Glutamatergic neuron (in vitro differentiated cells): ENCODE data around the gene CTBP2. TPM values are rescaled to one million over a fixed set of nuclear protein-coding genes. Genes with fewer than 3 reads are reported as not detected.

Experiments
- DNase-seq: peaks from one replicate; pipeline ENCODE4 v3.0.0; 2022
- H3K27ac Mint-ChIP-seq: one replicate; pipeline ENCODE4 v1.8.0; 2020; ENCODE audit warnings: mild to moderate bottlenecking, mixed read lengths, inconsistent platforms; ENCODE audit not compliant: unreplicated experiment
- H3K27me3 Mint-ChIP-seq: one replicate; pipeline ENCODE4 v1.8.0; 2020; ENCODE audit warnings: mild to moderate bottlenecking, moderate library complexity, mixed read lengths, inconsistent platforms; ENCODE audit not compliant: unreplicated experiment
- H3K36me3 Mint-ChIP-seq: one replicate; pipeline ENCODE4 v1.8.0; 2020; ENCODE audit warnings: mild to moderate bottlenecking, mixed read lengths, inconsistent platforms; ENCODE audit not compliant: unreplicated experiment
- H3K4me1 Mint-ChIP-seq: one replicate; pipeline ENCODE4 v1.8.0; 2020; ENCODE audit warnings: mild to moderate bottlenecking, low read depth, mixed read lengths, inconsistent platforms; ENCODE audit not compliant: unreplicated experiment
- H3K4me3 Mint-ChIP-seq: one replicate; pipeline ENCODE4 v1.8.0; 2020; ENCODE audit warnings: mild to moderate bottlenecking, mixed read lengths, inconsistent platforms; ENCODE audit not compliant: unreplicated experiment
- H3K9me3 Mint-ChIP-seq: one replicate; pipeline ENCODE4 v1.8.0; 2020; ENCODE audit warnings: mild to moderate bottlenecking, moderate library complexity, mixed read lengths, inconsistent platforms; ENCODE audit not compliant: unreplicated experiment
- CTCF ChIP-seq: fragments of 200-600 bp; sonication (generic); IDR thresholded peaks from one replicate; pipeline ENCODE4 v1.5.0; 2021; ENCODE audit not compliant: partially characterized antibody, unreplicated experiment
- total RNA-seq: library from RNA; stranded (reverse); fragmentation: NEBNext Ultra II Directional; extraction: Animal tissue kit (Norgen Biotek cat#: 25700); gene quantifications from one replicate; pipeline ENCODE4 v1.2.1, GENCODE V29; 2021; ENCODE audit not compliant: unreplicated experiment

The CTBP2 gene
- total RNA-seq, 1 donor from 2014 or later: 174 TPM

- no peak for DNase-seq
- Mint-ChIP-seq H3K27me3 (peaks cover 6% of the 10 kb centered on the region), H3K4me1 (peaks cover 57% of the 10 kb centered on the region), H3K9me3 (peaks cover 14% of the 10 kb centered on the region), H3K36me3 (peaks cover 15% of the 10 kb centered on the region), H3K27ac (peak overlapping the region; percentile 41), H3K4me3 (no peak overlapping the region)
- no peak for TF ChIP-seq CTCF
These were observed 53.8 kb downstream of the CTBP2 start for GRCh38 chr10:125106586-125106985.

- Mint-ChIP-seq H3K4me3 (no peak overlapping the region), H3K27me3 (peaks cover 6% of the 10 kb centered on the region), H3K4me1 (peaks cover 57% of the 10 kb centered on the region), H3K36me3 (peaks cover 15% of the 10 kb centered on the region), H3K27ac (peak overlapping the region; percentile 53), H3K9me3 (peaks cover 16% of the 10 kb centered on the region)
- DNase-seq: no peak
- TF ChIP-seq CTCF: no peak
These were observed 54.6 kb downstream of the CTBP2 start for GRCh38 chr10:125105706-125106255.

DNA sequence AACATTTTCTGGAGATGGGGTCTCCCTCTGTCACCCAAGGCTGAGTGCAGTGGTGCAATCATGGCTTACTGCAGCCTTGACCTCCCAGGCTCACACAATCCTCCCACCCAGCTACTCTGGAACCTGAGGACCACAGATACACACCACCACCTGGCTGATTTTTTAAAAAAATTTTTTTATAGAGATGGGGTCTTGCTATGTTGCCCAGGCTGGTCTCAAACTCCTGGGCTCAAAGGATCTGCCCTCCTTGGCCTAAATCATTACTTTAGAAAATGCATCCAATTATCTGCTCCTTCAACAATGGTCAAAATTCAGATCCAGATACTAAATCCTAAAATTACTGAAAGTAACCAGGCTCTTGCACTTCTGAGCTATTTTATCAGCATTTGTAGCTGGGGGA, 55.2 kb downstream of the CTBP2 start:
- Mint-ChIP-seq H3K4me3 (no peak overlapping the region), H3K36me3 (peaks cover 15% of the 10 kb centered on the region), H3K4me1 (peaks cover 56% of the 10 kb centered on the region), H3K27me3 (peaks cover 6% of the 10 kb centered on the region), H3K9me3 (peaks cover 16% of the 10 kb centered on the region), H3K27ac (peak overlapping the region; percentile 53)
- no peak for DNase-seq
- TF ChIP-seq CTCF: no peak

DNA sequence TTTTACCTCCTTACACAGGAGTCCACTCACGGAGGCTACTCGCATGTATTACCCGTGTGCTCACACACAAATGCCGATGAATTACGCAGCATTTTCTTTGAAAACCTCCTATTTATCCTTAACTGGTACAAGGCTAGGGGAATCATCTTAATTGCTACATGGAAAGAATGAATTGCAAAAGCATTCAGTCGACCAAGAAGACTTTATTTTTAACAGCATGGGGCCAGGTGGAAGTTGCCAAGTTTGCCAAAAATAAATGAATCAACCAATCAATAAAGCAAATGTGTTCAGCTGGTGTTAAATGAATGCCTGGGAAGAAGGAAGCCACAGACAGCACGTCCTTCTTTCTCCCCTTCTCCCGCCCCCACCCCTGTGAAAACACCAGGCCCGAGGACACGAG, 55.8 kb downstream of the CTBP2 start:
- H3K9me3 Mint-ChIP-seq: peaks cover 16% of the 10 kb centered on the region
- TF ChIP-seq CTCF: no peak
- peaks cover 62% of the 10 kb centered on the region for H3K4me1 Mint-ChIP-seq
- peaks cover 15% of the 10 kb centered on the region for H3K36me3 Mint-ChIP-seq
- peaks cover 7% of the 10 kb centered on the region for H3K27me3 Mint-ChIP-seq
- H3K27ac Mint-ChIP-seq: peak overlapping the region; percentile 53
- DNase-seq: no peak
- H3K4me3 Mint-ChIP-seq: peak overlapping the region; percentile 0

- H3K4me1 Mint-ChIP-seq: peaks cover 67% of the 10 kb centered on the region
- peaks cover 7% of the 10 kb centered on the region for H3K27me3 Mint-ChIP-seq
- no peak for DNase-seq
- H3K27ac Mint-ChIP-seq: peak overlapping the region; percentile 79
- peaks cover 15% of the 10 kb centered on the region for H3K36me3 Mint-ChIP-seq
- TF ChIP-seq CTCF: no peak
- peaks cover 16% of the 10 kb centered on the region for H3K9me3 Mint-ChIP-seq
- peak overlapping the region; percentile 33 for H3K4me3 Mint-ChIP-seq
These were observed 56.4 kb downstream of the CTBP2 start for GRCh38 chr10:125103924-125104323.
